Measurements from ENCODE around the gene DYDC2. TPM values are rescaled to one million over a fixed set of nuclear protein-coding genes. Genes with fewer than 3 reads are reported as not detected.

DYDC2 gene
- total RNA-seq, 1 donor from 2014 or later = not detected

DNA sequence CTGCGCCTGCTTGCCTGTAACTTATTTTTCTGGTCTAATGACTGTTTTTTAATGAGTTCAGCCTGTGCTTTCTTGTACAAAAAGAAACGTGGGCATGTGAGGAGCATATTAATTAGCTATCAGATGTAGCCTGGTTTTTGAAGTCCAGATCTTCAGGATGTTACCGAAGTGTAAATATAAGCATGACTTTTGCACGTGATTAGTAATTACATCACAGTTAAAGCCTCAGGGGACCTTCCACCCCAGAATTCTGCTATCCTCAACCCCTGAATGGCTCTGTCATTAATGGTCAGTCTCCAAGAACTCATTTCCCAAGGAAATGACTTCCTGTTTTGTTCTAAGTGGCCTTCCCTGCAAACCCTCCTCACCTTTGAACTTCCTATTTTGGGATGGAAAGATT, 49.6 kb downstream of the DYDC2 start:
- FAIRE-seq = no peak
- Mint-ChIP-seq H3K4me1 (ENCODE audit: low read depth, unreplicated experiment) (peaks cover 7% of the 10 kb centered on the region), H3K36me3 (ENCODE audit: low read depth, unreplicated experiment) (no peaks in the 10 kb centered on the region), H3K27me3 (ENCODE audit: low read depth, unreplicated experiment) (peaks cover 7% of the 10 kb centered on the region), H3K27ac (ENCODE audit: unreplicated experiment) (no peak overlapping the region), H3K9me3 (ENCODE audit: unreplicated experiment) (no peaks in the 10 kb centered on the region), H3K4me3 (ENCODE audit: unreplicated experiment) (no peak overlapping the region)
- Histone ChIP-seq H3K4me1 (ENCODE audit: insufficient read depth, low read length) (peaks cover 10% of the 10 kb centered on the region), H3K9me3 (ENCODE audit: insufficient read depth, low read depth, low read length) (no peaks in the 10 kb centered on the region), H4K20me1 (ENCODE audit: insufficient read depth, low read length) (no peaks in the 10 kb centered on the region), H3K27ac (ENCODE audit: low read depth, low read length) (no peak overlapping the region), H3K27me3 (ENCODE audit: insufficient read depth, low read length) (no peaks in the 10 kb centered on the region), H3K36me3 (ENCODE audit: insufficient read depth, low read length) (no peaks in the 10 kb centered on the region), H3K79me2 (ENCODE audit: insufficient read depth, low read length) (no peaks in the 10 kb centered on the region), H2AFZ (ENCODE audit: low read depth, low read length) (no peak overlapping the region), H3K4me3 (ENCODE audit: insufficient read depth, low read depth, low read length) (no peak overlapping the region), H3K4me2 (ENCODE audit: low read length) (no peak overlapping the region), H3K9ac (ENCODE audit: low read length) (no peak overlapping the region)
- no peak for DNase-seq (ENCODE audit: low read depth)
- TF ChIP-seq, protein P1, sequence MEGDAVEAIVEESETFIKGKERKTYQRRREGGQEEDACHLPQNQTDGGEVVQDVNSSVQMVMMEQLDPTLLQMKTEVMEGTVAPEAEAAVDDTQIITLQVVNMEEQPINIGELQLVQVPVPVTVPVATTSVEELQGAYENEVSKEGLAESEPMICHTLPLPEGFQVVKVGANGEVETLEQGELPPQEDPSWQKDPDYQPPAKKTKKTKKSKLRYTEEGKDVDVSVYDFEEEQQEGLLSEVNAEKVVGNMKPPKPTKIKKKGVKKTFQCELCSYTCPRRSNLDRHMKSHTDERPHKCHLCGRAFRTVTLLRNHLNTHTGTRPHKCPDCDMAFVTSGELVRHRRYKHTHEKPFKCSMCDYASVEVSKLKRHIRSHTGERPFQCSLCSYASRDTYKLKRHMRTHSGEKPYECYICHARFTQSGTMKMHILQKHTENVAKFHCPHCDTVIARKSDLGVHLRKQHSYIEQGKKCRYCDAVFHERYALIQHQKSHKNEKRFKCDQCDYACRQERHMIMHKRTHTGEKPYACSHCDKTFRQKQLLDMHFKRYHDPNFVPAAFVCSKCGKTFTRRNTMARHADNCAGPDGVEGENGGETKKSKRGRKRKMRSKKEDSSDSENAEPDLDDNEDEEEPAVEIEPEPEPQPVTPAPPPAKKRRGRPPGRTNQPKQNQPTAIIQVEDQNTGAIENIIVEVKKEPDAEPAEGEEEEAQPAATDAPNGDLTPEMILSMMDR (IDR thresholded peaks at IDR 0.05; ENCODE audit: insufficient read depth, low read depth, low read length) = no peak
- no peak for TF ChIP-seq EZH2 (IDR thresholded peaks at IDR 0.05; ENCODE audit: insufficient read depth, low read length)

DNA sequence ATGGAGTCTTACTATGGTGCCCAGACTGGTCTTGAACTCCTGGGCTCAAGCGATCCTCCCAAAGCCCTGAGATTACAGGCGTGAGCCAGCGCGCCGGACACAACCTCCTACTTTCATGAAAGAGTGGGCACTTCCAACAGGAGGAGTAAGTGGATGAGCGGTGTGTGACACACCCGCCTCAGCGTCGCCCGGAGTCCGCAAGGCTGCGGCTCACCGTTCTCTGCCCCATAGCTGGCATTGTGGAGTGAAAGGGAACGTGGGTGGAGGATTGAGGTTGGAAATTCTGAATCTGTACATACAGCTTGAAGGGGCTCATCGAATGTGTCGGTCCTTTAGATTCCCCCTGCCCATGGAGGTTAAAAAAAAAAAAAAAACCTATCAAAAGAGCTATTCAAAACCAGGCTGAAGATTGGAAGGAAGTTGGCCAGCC, 51.2 kb downstream of the DYDC2 start:
- Histone ChIP-seq H3K27me3 (ENCODE audit: insufficient read depth, low read length) (no peaks in the 10 kb centered on the region), H3K4me1 (ENCODE audit: insufficient read depth, low read length) (peaks cover 13% of the 10 kb centered on the region), H4K20me1 (ENCODE audit: insufficient read depth, low read length) (no peaks in the 10 kb centered on the region), H3K79me2 (ENCODE audit: insufficient read depth, low read length) (no peaks in the 10 kb centered on the region), H3K4me2 (ENCODE audit: low read length) (peak overlapping the region; percentile 93), H3K9ac (ENCODE audit: low read length) (peak overlapping the region; percentile 67), H2AFZ (ENCODE audit: low read depth, low read length) (peak overlapping the region; percentile 90), H3K27ac (ENCODE audit: low read depth, low read length) (no peak overlapping the region), H3K9me3 (ENCODE audit: insufficient read depth, low read depth, low read length) (no peaks in the 10 kb centered on the region), H3K4me3 (ENCODE audit: insufficient read depth, low read depth, low read length) (peak overlapping the region; percentile 70), H3K36me3 (ENCODE audit: insufficient read depth, low read length) (no peaks in the 10 kb centered on the region)
- DNase-seq (ENCODE audit: low read depth) = peak; percentile 33
- Mint-ChIP-seq H3K4me3 (ENCODE audit: unreplicated experiment) (peak overlapping the region; percentile 89), H3K36me3 (ENCODE audit: low read depth, unreplicated experiment) (peaks cover 4% of the 10 kb centered on the region), H3K27me3 (ENCODE audit: low read depth, unreplicated experiment) (peaks cover 7% of the 10 kb centered on the region), H3K27ac (ENCODE audit: unreplicated experiment) (peak overlapping the region; percentile 20), H3K9me3 (ENCODE audit: unreplicated experiment) (no peaks in the 10 kb centered on the region), H3K4me1 (ENCODE audit: low read depth, unreplicated experiment) (peaks cover 13% of the 10 kb centered on the region)
- TF ChIP-seq, protein P1 (IDR thresholded peaks at IDR 0.05; ENCODE audit: insufficient read depth, low read depth, low read length) = no peak
- no peak for TF ChIP-seq EZH2 (IDR thresholded peaks at IDR 0.05; ENCODE audit: insufficient read depth, low read length)
- FAIRE-seq = no peak

DNA sequence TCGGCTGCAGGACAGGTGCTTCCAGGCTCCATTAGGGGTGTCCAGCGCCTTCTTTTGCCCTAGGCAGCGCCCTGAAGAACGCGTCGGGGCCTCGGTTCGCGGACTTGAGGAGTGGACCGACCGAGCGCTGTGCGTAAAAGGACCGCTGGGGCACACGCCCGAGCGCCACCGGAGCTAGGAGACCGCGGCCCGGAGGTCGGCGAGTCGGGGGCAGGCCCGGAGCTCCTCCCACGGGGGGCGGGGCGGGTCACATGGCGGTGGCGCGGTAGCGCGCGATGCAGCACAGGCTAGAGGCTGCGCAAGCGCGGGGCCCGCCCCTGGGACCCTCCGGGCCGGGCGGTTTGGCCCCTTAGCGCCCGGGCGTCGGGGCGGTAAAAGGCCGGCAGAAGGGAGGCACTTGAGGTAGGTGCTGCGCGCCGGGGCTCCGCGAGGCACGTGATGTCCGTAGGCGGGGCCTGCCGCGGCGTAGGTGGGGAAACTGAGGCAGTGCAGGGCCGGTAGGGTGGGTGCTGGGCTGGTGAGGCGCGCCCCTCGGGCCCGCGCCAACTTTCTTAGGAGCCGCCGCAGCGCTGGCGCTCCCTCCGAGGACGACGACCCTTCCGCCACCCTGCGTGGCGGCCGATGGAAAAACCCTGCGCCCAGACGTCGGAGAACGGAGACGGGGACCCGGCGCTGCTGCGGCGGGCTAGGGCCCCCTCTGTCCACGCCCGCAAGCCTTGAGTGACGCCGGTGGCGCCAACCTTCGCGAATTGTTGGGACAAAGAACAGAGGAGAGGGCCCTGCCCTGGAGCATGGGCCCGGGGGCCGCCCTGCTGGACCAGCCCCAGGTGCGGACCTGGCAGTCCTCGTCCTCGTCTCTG, 51.9 kb downstream of the DYDC2 start, which contains the start of gene PRXL2A:
PRXL2A (plus strand) TSS at position 310 of the 860 bp plus-strand sequence. CDS start 11,917 bp downstream, outside the sequence.
- TF ChIP-seq, protein P1 (IDR thresholded peaks at IDR 0.05; ENCODE audit: insufficient read depth, low read depth, low read length) = no peak
- peak; percentile 60 for TF ChIP-seq EZH2 (IDR thresholded peaks at IDR 0.05; ENCODE audit: insufficient read depth, low read length)
- Histone ChIP-seq H4K20me1 (ENCODE audit: insufficient read depth, low read length) (no peaks in the 10 kb centered on the region), H3K36me3 (ENCODE audit: insufficient read depth, low read length) (no peaks in the 10 kb centered on the region), H3K4me3 (ENCODE audit: insufficient read depth, low read depth, low read length) (peak within 1 kb of the TSS; percentile 70), H2AFZ (ENCODE audit: low read depth, low read length) (peak within 1 kb of the TSS; percentile 90), H3K9me3 (ENCODE audit: insufficient read depth, low read depth, low read length) (no peaks in the 10 kb centered on the region), H3K4me2 (ENCODE audit: low read length) (peak within 1 kb of the TSS; percentile 93), H3K79me2 (ENCODE audit: insufficient read depth, low read length) (no peaks in the 10 kb centered on the region), H3K27ac (ENCODE audit: low read depth, low read length) (no peak within 1 kb of the TSS), H3K4me1 (ENCODE audit: insufficient read depth, low read length) (peaks cover 18% of the 10 kb centered on the region), H3K9ac (ENCODE audit: low read length) (peak within 1 kb of the TSS; percentile 67), H3K27me3 (ENCODE audit: insufficient read depth, low read length) (no peaks in the 10 kb centered on the region)
- peak within 1 kb of the TSS; percentile 89 for H3K4me3 Mint-ChIP-seq (ENCODE audit: unreplicated experiment)
- DNase-seq (ENCODE audit: low read depth) = peak; percentile 16
- H3K27ac Mint-ChIP-seq (ENCODE audit: unreplicated experiment) = peak within 1 kb of the TSS; percentile 20
- H3K9me3 Mint-ChIP-seq (ENCODE audit: unreplicated experiment) = no peaks in the 10 kb centered on the region
- peaks cover 18% of the 10 kb centered on the region for H3K4me1 Mint-ChIP-seq (ENCODE audit: low read depth, unreplicated experiment)
- H3K36me3 Mint-ChIP-seq (ENCODE audit: low read depth, unreplicated experiment) = peaks cover 5% of the 10 kb centered on the region
- H3K27me3 Mint-ChIP-seq (ENCODE audit: low read depth, unreplicated experiment) = peaks cover 7% of the 10 kb centered on the region
- FAIRE-seq = no peak
